ENCODE data around the gene OBI1.

DNA sequence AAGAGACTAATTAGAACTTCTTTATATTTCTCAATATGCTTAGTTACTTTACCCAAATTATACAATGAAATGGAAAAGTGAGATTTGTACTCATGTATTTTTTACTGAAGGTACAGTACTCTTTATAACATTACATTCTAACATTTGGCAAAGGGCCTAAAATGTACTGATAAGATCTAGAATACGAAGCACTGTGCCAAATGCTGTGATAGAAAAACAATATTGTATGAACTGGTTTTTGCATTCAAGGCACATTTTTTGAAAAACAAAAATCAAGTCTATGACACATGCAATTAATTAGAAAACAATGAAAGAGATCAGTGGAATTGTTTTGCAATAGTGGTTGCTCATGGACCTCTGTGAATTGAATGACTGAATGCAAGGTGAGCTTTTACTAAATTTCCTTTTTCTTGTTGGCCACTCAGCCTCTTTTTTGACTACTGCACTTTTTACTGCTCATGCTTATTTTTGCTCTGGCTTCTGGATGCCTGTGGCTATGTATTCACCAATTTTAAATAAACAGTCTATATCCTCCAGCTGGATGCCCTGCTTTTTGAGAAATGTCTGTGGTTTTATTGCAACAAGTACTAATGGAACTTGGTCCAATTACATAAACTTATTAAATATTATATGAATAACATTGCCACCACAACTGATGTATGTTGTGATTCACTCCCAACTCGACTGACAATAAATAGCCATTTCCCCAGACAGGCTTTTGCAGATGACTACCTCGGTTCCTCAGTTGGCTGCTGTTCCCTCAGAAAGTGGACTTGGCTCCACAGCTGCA, 41.4 kb upstream of the OBI1 start:
- TF ChIP-seq CTCF (tag by site-specific recombination; IDR thresholded peaks at IDR 0.05) = no peak
- TF ChIP-seq ZNF184 (tag by site-specific recombination; IDR thresholded peaks at IDR 0.05) = no peak
- TF ChIP-seq, protein P1, sequence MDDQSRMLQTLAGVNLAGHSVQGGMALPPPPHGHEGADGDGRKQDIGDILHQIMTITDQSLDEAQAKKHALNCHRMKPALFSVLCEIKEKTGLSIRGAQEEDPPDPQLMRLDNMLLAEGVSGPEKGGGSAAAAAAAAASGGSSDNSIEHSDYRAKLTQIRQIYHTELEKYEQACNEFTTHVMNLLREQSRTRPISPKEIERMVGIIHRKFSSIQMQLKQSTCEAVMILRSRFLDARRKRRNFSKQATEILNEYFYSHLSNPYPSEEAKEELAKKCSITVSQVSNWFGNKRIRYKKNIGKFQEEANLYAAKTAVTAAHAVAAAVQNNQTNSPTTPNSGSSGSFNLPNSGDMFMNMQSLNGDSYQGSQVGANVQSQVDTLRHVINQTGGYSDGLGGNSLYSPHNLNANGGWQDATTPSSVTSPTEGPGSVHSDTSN (CRISPR knock-in tag; IDR thresholded peaks at IDR 0.05) = no peak
